Measurements from ENCODE around the gene DUS1L.

The DUS1L gene

DNA sequence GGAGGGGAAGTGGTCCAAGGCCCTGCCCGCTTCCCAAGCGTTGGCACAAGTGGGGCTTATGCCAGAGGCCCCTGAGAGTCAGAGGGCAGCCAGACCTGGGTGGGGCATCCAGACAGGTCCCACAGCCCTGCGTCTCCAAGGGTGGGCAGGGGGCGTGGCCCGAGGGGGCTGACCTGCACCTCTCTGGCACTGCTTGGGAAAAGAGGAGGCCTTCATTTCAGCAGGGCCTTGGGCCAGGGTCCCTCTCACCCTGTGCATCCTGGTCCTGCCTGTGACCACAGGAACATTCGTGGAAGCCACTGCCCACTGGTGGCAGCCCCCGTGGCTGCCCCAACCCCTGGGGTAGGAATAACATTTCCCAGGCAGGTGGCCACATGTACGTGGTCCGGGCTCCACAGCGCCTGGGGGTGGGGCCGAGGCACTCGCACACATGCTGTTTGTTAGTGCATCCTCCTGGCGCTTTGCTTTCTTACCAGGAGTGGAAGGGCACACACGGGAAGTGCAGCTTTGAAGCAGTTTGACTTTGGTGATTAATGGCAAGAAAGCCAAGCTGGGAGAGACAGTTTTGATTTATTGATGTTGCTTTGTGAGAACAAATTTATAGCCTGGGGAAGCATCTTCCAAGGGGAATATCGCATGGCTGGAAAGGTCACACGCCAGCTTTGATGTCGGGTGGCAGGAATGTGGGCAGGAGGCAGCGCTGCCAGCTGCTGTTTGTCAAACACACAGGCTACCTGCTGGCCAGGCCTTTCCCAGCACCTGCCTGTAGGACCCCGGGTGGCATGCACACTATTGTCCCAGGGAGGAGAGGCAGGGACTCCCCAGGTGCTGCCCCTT lies 47.2 kb downstream of the DUS1L start:
- no peak for TF ChIP-seq CTCF (IDR thresholded peaks at IDR 0.05; ENCODE audit: low read depth, low read length, missing control alignments)
- no peak for DNase-seq (ENCODE audit: low read depth)
- no peak overlapping the region for H3K4me3 ChIP-seq (ENCODE audit: low read depth, low read length)

DNA sequence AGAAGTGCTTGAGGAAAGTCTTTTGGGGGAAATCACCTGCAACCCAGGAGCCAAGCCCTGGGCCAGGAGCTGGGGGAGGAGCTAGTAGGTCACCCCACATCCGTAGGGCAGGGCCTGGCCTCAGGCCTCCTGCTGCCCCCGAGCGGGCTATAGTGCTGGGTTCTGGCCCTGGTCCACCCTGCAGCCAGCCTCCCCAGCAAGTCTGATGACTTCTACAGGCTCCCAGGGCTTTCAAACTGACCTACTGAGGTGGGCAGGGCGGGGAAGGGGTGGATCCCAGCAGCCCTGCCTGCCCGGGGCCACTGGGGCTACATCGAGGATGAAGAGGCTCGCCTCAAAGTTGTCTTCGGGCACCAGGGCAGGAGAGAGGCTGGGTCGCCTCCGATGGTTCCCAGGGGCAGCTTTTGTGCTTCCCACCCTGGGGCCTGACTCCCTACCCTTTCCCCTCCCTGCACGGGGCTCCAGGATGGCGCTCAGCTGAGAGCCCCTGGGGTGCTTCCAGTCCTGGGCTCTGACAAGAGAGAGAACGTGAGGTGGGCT lies 47.9 kb downstream of the DUS1L start:
- DNase-seq (ENCODE audit: low read depth), result no peak
- no peak for TF ChIP-seq CTCF (IDR thresholded peaks at IDR 0.05; ENCODE audit: low read depth, low read length, missing control alignments)
- H3K4me3 ChIP-seq (ENCODE audit: low read depth, low read length), result no peak overlapping the region

- no peak for TF ChIP-seq CTCF (IDR thresholded peaks at IDR 0.05; ENCODE audit: low read depth, low read length, missing control alignments)
- H3K4me3 ChIP-seq (ENCODE audit: low read depth, low read length), result no peak overlapping the region
- no peak for DNase-seq (ENCODE audit: low read depth)
Observed at GRCh38 chr17:82016875-82017459, 48.6 kb downstream of the DUS1L start.

DNA sequence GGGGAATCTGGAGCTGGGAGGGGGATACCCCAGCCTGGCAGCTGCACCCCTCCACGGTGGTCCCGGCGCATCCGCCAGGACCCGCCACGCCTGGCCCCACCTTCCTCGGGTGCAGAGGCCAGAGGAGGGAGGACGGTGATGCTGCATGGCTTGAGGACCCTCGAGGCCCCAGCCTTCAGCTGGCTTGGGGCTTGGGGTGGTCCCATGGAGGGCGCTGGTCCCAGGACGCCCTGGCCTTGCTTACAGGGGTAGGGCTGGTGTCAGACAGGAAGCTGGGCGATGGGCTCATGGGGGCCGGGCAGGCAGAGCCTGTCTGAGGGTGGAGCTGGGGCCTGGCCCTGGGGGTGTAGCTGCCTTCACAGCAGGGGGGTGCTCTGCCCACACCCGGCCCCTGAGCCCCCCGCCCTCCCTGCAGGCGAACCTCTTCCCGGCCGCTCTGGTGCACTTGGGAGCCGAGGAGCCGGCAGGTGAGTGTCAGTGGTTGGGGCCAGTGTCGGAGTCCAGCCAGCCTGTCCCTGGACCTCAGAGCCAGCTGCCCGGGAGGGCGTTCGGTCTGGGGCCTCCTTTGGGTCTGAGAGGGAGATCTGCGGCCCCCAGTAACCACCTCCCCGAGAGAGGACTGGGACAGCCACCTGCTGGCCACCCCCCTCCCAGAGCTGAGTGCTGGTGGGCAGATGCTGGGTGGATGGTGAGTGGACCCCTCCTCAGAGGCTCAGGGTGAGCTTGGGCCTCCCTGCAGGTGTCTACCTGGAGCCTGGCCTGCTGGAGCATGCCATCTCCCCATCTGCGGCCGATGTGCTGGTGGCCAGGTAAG lies 49.3 kb downstream of the DUS1L start:
- TF ChIP-seq CTCF (IDR thresholded peaks at IDR 0.05; ENCODE audit: low read depth, low read length, missing control alignments), result no peak
- DNase-seq (ENCODE audit: low read depth), result no peak
- no peak overlapping the region for H3K4me3 ChIP-seq (ENCODE audit: low read depth, low read length)

- no peak for TF ChIP-seq CTCF (IDR thresholded peaks at IDR 0.05; ENCODE audit: low read depth, low read length, missing control alignments)
- no peak for DNase-seq (ENCODE audit: low read depth)
- H3K4me3 ChIP-seq (ENCODE audit: low read depth, low read length), result no peak overlapping the region
Observed at GRCh38 chr17:82015311-82015971, 50.2 kb downstream of the DUS1L start.

GRCh38 chr17:82014971-82015310 lies 50.7 kb downstream of the DUS1L start:
- TF ChIP-seq CTCF (IDR thresholded peaks at IDR 0.05; ENCODE audit: low read depth, low read length, missing control alignments), result no peak
- no peak overlapping the region for H3K4me3 ChIP-seq (ENCODE audit: low read depth, low read length)
- DNase-seq (ENCODE audit: low read depth), result no peak
